ENCODE measurements around the gene ZFAND5.

GRCh38 chr9:72333197-72333596, 31.8 kb downstream of the ZFAND5 start:
- TF ChIP-seq MXI1 (IDR thresholded peaks at IDR 0.05; ENCODE audit: low read depth, low read length) (no peak), CTCF (IDR thresholded peaks at IDR 0.05) (no peak), GABPA (IDR thresholded peaks at IDR 0.05; ENCODE audit: low read depth) (no peak), RFX5 (IDR thresholded peaks at IDR 0.05; ENCODE audit: low read length) (no peak)
